Activated naive CD4-positive, alpha-beta T cell treated with anti-CD3 and anti-CD28 coated beads, Interleukin-2, amount 50 U/mL, for 72 hours (primary cell): ENCODE measurements around the gene LRRK2. TPM values are rescaled to one million over a fixed set of nuclear protein-coding genes. Genes with fewer than 3 reads are reported as not detected.

Experiments
- ATAC-seq, 2 donors: fragments of 150-1000 bp; cut with Tn5 transposase; 2 replicates each; pipeline ENCODE4 v1.10.0; 2021; ENCODE audit warnings: mild to moderate bottlenecking in 2 of 2, moderate library complexity in 2 of 2
- DNase-seq, 2 donors: peaks; one replicate each; pipeline ENCODE4 v3.0.0; 2021 to 2022; ENCODE audit warnings: low spot score in 2 of 2
- H3K27ac Mint-ChIP-seq, 2 donors: one replicate each; pipeline ENCODE4 v1.8.0; 2022; ENCODE audit warnings: mild to moderate bottlenecking in 2 of 2, mixed read lengths in 2 of 2
- H3K36me3 Mint-ChIP-seq, 2 donors: one replicate each; pipeline ENCODE4 v1.8.0; 2022; ENCODE audit warnings: mixed read lengths in 2 of 2
- H3K9me3 Mint-ChIP-seq, 2 donors: one replicate each; pipeline ENCODE4 v1.8.0; 2022; ENCODE audit warnings: mixed read lengths in 2 of 2
- total RNA-seq, 2 donors: library from RNA; stranded (reverse); gene quantifications; one replicate each; pipeline ENCODE4 v1.2.3, GENCODE V29; 2022

LRRK2 gene
- total RNA-seq, 2 donors from 2014 or later: not detected

- Mint-ChIP-seq H3K27ac (no peak overlapping the region), H3K9me3 (peaks cover 5 to 7% of the 10 kb centered on the region in 2 donors), H3K36me3 (no peaks in the 10 kb centered on the region)
- DNase-seq (no peak), ATAC-seq (no peak)
These were observed 39.0 kb downstream of the LRRK2 start for GRCh38 chr12:40263616-40264409.

DNA sequence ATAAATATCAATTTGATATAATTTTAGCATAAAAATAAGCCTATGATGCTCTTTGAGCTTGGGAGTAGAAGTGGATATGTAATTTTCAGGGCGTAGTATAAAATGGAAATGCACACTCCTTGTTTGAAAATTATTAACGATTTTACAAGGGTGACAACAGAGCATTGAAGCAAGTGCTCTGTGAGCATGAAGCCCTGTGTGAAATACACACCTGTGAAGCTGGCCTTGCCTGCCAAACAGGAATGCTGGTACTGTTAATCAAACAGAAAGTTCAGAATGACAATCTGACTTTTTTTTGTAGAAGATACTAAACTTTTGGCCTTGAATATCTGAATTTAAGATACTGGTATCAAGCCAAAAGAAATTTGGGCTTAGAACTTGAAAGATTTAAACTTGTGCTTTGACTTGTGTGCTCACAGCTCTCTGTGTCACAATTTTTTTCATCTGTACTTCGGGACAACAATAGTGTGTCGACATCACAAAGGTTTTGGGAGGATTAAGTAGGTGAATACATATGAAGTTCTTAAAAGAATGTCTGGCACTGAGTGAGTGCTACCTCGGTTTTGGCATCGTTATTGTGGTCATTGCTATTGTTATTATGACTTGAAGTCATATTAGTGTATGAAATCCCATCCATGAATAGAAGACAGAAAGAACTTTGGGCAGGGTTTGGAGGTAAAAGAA lies 47.3 kb downstream of the LRRK2 start:
- Mint-ChIP-seq H3K36me3 (no peaks in the 10 kb centered on the region), H3K9me3 (peaks cover 0 to 6% of the 10 kb centered on the region in 2 donors), H3K27ac (no peak overlapping the region)
- no peak for ATAC-seq
- no peak for DNase-seq

DNA sequence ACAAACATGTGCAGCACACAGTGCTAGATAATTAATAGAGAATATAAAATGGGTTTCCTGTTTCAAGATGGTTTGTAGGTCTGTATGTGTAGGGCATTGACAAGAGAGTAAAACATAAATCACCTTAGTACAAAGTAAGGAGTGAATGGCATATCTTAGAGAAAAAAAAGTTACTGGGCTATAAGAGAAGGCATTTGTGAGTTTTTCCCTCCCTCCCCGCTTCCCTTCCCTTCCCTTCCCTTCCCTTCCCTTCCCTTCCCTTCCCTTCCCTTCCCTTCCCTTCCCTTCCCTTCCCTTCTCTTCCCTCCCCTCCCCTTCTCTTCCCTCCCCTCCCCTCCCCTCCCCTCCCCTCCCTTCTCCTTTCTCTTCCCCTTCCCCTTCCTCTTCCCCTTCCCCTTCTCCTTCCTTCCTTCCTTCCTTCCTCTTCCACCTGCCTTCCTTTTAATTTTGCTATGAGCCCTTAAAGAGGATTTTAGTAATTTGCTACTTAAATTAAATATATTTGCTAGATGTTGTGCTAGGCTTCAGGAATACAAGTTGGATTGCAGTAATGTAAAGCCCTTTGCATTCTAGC lies 57.1 kb downstream of the LRRK2 start:
- no peaks in the 10 kb centered on the region for H3K9me3 Mint-ChIP-seq
- no peak for DNase-seq
- H3K36me3 Mint-ChIP-seq: no peaks in the 10 kb centered on the region
- no peak for ATAC-seq
- no peak overlapping the region for H3K27ac Mint-ChIP-seq

GRCh38 chr12:40286583-40286982 lies 61.8 kb downstream of the LRRK2 start:
- ATAC-seq (no peak), DNase-seq (no peak)
- Mint-ChIP-seq H3K9me3 (no peaks in the 10 kb centered on the region), H3K36me3 (no peaks in the 10 kb centered on the region), H3K27ac (no peak overlapping the region)

- DNase-seq (no peak), ATAC-seq (no peak)
- Mint-ChIP-seq H3K9me3 (no peaks in the 10 kb centered on the region), H3K36me3 (no peaks in the 10 kb centered on the region), H3K27ac (no peak overlapping the region)
These were observed 62.7 kb downstream of the LRRK2 start for GRCh38 chr12:40287369-40287975.

GRCh38 chr12:40292788-40293429 lies 68.1 kb downstream of the LRRK2 start:
- peaks cover 0 to 4% of the 10 kb centered on the region in 2 donors for H3K9me3 Mint-ChIP-seq
- no peak for DNase-seq
- no peaks in the 10 kb centered on the region for H3K36me3 Mint-ChIP-seq
- no peak for ATAC-seq
- no peak overlapping the region for H3K27ac Mint-ChIP-seq

GRCh38 chr12:40298341-40298740 lies 73.5 kb downstream of the LRRK2 start:
- H3K9me3 Mint-ChIP-seq: peaks cover 0 to 4% of the 10 kb centered on the region in 2 donors
- DNase-seq (no peak), ATAC-seq (no peak)
- H3K36me3 Mint-ChIP-seq: no peaks in the 10 kb centered on the region
- H3K27ac Mint-ChIP-seq: no peak overlapping the region

- DNase-seq: no peak
- H3K36me3 Mint-ChIP-seq: no peaks in the 10 kb centered on the region
- peaks cover 0 to 4% of the 10 kb centered on the region in 2 donors for H3K9me3 Mint-ChIP-seq
- H3K27ac Mint-ChIP-seq: no peak overlapping the region
- ATAC-seq: no peak
These were observed 75.7 kb downstream of the LRRK2 start for GRCh38 chr12:40300490-40300889.

GRCh38 chr12:40309001-40309400 lies 84.2 kb downstream of the LRRK2 start:
- no peaks in the 10 kb centered on the region for H3K36me3 Mint-ChIP-seq
- no peak overlapping the region for H3K27ac Mint-ChIP-seq
- no peaks in the 10 kb centered on the region for H3K9me3 Mint-ChIP-seq
- no peak for DNase-seq
- ATAC-seq: no peak

DNA sequence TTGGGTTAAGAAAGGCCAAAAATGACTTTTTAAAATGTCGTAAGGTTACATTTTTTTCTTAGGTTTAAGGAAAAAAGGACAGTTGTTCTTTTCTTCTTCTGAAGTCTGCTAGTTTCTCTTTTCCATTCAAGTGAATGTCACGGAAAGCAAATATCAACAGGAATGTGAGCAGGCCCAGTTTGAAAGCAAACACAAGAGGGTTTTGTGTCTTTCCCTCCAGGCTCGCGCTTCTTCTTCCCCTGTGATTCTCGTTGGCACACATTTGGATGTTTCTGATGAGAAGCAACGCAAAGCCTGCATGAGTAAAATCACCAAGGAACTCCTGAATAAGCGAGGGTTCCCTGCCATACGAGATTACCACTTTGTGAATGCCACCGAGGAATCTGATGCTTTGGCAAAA lies 85.4 kb downstream of the LRRK2 start:
- no peaks in the 10 kb centered on the region for H3K9me3 Mint-ChIP-seq
- no peak overlapping the region for H3K27ac Mint-ChIP-seq
- no peaks in the 10 kb centered on the region for H3K36me3 Mint-ChIP-seq
- ATAC-seq: no peak
- no peak for DNase-seq

- no peak overlapping the region for H3K27ac Mint-ChIP-seq
- no peak for ATAC-seq
- no peaks in the 10 kb centered on the region for H3K36me3 Mint-ChIP-seq
- no peak for DNase-seq
- no peaks in the 10 kb centered on the region for H3K9me3 Mint-ChIP-seq
These were observed 87.4 kb downstream of the LRRK2 start for GRCh38 chr12:40312196-40312595.

DNA sequence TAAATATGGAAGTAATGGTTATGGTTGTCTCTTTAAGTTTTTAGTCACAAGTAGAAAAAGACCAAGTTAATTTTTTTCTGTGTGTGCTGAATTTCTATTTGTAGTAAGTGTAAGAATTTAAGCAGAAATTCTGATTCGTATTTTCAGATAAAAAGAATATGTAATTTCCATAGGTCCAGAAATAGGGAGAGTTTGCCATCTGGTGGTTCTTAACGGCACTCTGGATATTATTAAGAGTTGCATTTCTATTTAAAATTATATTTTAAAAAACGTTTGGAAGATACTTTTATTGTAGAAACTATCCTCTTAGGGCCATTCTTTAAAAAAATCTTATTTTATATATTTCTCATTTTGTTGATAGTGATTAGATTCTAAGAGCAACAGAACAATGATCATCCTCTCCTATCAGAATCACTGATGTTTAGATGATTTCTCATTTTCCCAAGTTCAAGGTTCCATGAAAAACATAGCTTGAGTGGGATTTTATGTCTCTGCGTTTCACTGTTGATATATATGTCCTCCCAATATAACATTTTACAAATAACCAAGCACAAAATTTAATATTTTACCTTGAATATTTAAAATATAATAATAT lies 88.3 kb downstream of the LRRK2 start:
- ATAC-seq: no peak
- no peak for DNase-seq
- no peaks in the 10 kb centered on the region for H3K9me3 Mint-ChIP-seq
- H3K27ac Mint-ChIP-seq: no peak overlapping the region
- H3K36me3 Mint-ChIP-seq: no peaks in the 10 kb centered on the region

DNA sequence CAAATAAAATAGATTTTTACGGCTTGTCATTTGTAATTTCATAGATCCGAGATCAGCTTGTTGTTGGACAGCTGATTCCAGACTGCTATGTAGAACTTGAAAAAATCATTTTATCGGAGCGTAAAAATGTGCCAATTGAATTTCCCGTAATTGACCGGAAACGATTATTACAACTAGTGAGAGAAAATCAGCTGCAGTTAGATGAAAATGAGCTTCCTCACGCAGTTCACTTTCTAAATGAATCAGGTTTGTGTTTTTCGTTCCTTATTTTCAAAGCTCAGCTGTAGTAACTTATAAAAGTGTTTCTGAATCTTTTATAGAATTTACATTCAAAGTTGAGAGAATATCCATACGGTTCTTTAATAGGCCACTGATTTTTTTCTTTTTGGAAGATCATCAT lies 89.1 kb downstream of the LRRK2 start:
- ATAC-seq (no peak), DNase-seq (no peak)
- H3K36me3 Mint-ChIP-seq: no peaks in the 10 kb centered on the region
- H3K9me3 Mint-ChIP-seq: no peaks in the 10 kb centered on the region
- no peak overlapping the region for H3K27ac Mint-ChIP-seq

DNA sequence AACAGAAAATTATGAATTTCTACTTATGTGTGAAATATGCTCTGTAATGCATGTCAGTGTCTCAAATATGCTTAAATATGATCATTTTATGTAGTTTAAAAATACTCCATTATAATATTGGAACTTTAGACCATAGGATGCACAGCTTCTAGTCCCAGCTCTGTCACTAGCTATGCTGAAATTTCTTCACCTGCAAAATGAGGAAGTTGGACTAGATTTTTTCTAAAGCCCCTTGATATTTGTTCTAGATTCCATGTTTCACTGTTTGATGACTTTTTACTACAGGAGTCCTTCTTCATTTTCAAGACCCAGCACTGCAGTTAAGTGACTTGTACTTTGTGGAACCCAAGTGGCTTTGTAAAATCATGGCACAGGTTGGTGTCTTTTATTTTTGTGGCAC lies 90.1 kb downstream of the LRRK2 start:
- Mint-ChIP-seq H3K27ac (no peak overlapping the region), H3K9me3 (no peaks in the 10 kb centered on the region), H3K36me3 (no peaks in the 10 kb centered on the region)
- ATAC-seq (no peak), DNase-seq (no peak)

DNA sequence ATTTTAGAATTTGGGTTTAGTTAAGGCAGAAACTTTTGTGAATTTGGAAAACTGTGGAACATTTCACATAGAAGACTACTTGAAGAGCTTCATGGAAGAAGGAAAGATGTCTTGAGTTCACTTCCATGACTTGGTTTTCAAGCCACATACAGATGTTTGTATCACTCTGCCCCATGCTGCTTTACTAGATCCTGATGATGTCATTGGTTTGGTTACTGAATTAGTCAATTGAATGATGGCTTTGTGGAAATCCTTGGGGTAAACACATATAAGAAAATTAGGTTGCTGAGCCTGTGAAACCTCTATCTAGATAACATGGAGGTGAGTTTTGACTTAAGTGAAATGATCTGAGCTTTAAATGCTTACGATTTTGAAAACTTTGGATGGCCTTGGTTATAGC lies 90.6 kb downstream of the LRRK2 start:
- DNase-seq: no peak
- H3K27ac Mint-ChIP-seq: no peak overlapping the region
- H3K9me3 Mint-ChIP-seq: no peaks in the 10 kb centered on the region
- H3K36me3 Mint-ChIP-seq: no peaks in the 10 kb centered on the region
- no peak for ATAC-seq

DNA sequence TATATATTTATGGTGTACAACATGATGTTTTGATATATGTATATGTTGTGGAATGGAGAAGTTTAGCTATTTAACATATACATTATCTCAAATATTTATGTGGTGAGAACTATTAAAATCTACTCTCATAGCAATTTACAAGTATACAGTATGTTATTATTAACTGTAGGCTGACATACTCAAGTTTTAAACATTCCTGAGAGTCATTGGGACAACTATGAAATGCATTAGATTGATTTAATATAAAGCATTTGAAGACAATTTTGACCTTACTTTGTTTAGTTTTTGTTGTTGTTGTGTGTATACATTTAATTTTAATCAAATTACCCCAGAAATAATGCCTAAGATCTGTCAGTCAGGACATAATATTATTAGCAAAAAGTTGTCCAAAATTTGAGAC lies 99.5 kb downstream of the LRRK2 start:
- no peak overlapping the region for H3K27ac Mint-ChIP-seq
- H3K9me3 Mint-ChIP-seq: no peaks in the 10 kb centered on the region
- H3K36me3 Mint-ChIP-seq: no peaks in the 10 kb centered on the region
- no peak for DNase-seq
- ATAC-seq: no peak
